Caco-2 (cell line): ENCODE data around the gene RASL10B. TPM values are rescaled to one million over a fixed set of nuclear protein-coding genes. Genes with fewer than 3 reads are reported as not detected.

Experiments
- BruUV-seq: library from RNA; stranded (reverse); fragments of 400-500 nt; replicated peaks from 2 replicates; lab custom pipeline; 2021; lab: Mats Ljungman, UMichigan
- CTCF ChIA-PET: fragments of 300-600 bp; sonication (Branson Sonifier 250); formaldehyde crosslinking; loops from one replicate; lab custom pipeline; 2022; ENCODE audit warnings: antibody characterized with exemption; lab: Charles Lee
- POLR2A ChIA-PET: fragments of 300-600 bp; sonication (Branson Sonifier 250); formaldehyde crosslinking; loops from one replicate; lab custom pipeline; 2022; ENCODE audit warnings: antibody characterized with exemption; lab: Charles Lee
- DNase-seq, 2 experiments: peaks; one replicate each; pipeline versions ENCODE4 v3.0.0 to v3.0.0-alpha.2; 2020 to 2022
- H3K27me3 ChIP-seq: replicated peaks from 2 replicates; pipeline ENCODE4 v1.6.0; 2011; ENCODE audit warnings: low read length; ENCODE audit not compliant: control insufficient read depth, insufficient read depth
- H3K36me3 ChIP-seq: 2 replicates; pipeline ENCODE4 v1.5.1; 2011; ENCODE audit warnings: low read length; ENCODE audit not compliant: control insufficient read depth, insufficient read depth
- H3K4me1 ChIP-seq: fragments of 250-450 bp; sonication (Bioruptor Pico); 2 replicates; pipeline ENCODE4 v1.5.1; 2020; ENCODE audit warnings: mild to moderate bottlenecking
- H3K4me3 ChIP-seq: 2 replicates; pipeline ENCODE4 v1.5.1; 2011; ENCODE audit warnings: low read depth, mild to moderate bottlenecking, control low read depth, low read length
- H3K9me3 ChIP-seq: fragments of 250-450 bp; sonication (Bioruptor Pico); 2 replicates; pipeline ENCODE4 v1.5.1; 2020; ENCODE audit warnings: mild to moderate bottlenecking, moderate library complexity
- H3K27ac Mint-ChIP-seq: one replicate; pipeline ENCODE4 v1.8.0; 2022; ENCODE audit warnings: mixed read lengths; ENCODE audit not compliant: unreplicated experiment
- H3K27me3 Mint-ChIP-seq: one replicate; pipeline ENCODE4 v1.8.0; 2022; ENCODE audit warnings: mixed read lengths; ENCODE audit not compliant: insufficient read depth, unreplicated experiment
- H3K36me3 Mint-ChIP-seq: one replicate; pipeline ENCODE4 v1.8.0; 2022; ENCODE audit warnings: mild to moderate bottlenecking, mixed read lengths; ENCODE audit not compliant: insufficient read depth, unreplicated experiment
- H3K4me1 Mint-ChIP-seq: one replicate; pipeline ENCODE4 v1.8.0; 2022; ENCODE audit warnings: low read depth, mixed read lengths; ENCODE audit not compliant: unreplicated experiment
- H3K4me3 Mint-ChIP-seq: one replicate; pipeline ENCODE4 v1.8.0; 2022; ENCODE audit warnings: mild to moderate bottlenecking, moderate library complexity, mixed read lengths; ENCODE audit not compliant: unreplicated experiment
- H3K9me3 Mint-ChIP-seq: one replicate; pipeline ENCODE4 v1.8.0; 2022; ENCODE audit warnings: mixed read lengths; ENCODE audit not compliant: unreplicated experiment
- CTCF ChIP-seq, 2 experiments: fragments of 200-600 bp in 1 of 2; IDR thresholded peaks; 1 replicate in 1 of 2; 2 replicates in 1 of 2; pipeline versions ENCODE4 v1.5.1 to v1.8.0; 2011 to 2022; ENCODE audit warnings: antibody characterized with exemption in 1 of 2, control low read depth in 1 of 2, inconsistent platforms in 1 of 2, low read depth in 1 of 2, low read length in 1 of 2, mild to moderate bottlenecking in 1 of 2, moderate library complexity in 1 of 2; ENCODE audit not compliant: insufficient read depth in 1 of 2, severe bottlenecking in 1 of 2, unreplicated experiment in 1 of 2
- intact Hi-C: fragments of 100-400 bp; cut with micrococcal nuclease; formaldehyde crosslinking; loops from one replicate; pipeline ENCODE4 v1.10.0; 2022; ENCODE audit not compliant: unreplicated experiment
- total RNA-seq: library from RNA; stranded (reverse); gene quantifications from 2 replicates; pipeline ENCODE4 v1.2.3, GENCODE V29; 2022

RASL10B gene
- total RNA-seq, 1 experiment from 2014 or later: 13.3 TPM

- Histone ChIP-seq H3K27me3 (no peaks in the 10 kb centered on the region), H3K4me3 (no peak within 1 kb of the TSS), H3K4me1 (0 out of 2 replicates have a peak, but pooled peaks cover 4% of the 10 kb centered on the region), H3K9me3 (no peaks in the 10 kb centered on the region), H3K36me3 (no peaks in the 10 kb centered on the region)
- intact Hi-C loops: no loop called here
- no peak for TF ChIP-seq CTCF (IDR thresholded peaks at IDR 0.05; ENCODE audit: insufficient read depth in 1 of 2, low read depth in 1 of 2, low read length in 1 of 2, severe bottlenecking in 1 of 2, unreplicated experiment in 1 of 2)
- no peak for DNase-seq
- Mint-ChIP-seq H3K4me1 (peaks cover 6% of the 10 kb centered on the region), H3K36me3 (no peaks in the 10 kb centered on the region), H3K27ac (no peak within 1 kb of the TSS), H3K9me3 (no peaks in the 10 kb centered on the region), H3K27me3 (peaks cover 6% of the 10 kb centered on the region), H3K4me3 (no peak within 1 kb of the TSS)
- BruUV-seq: no TSS peak
- ChIA-PET POLR2A (no interaction called here), CTCF (interaction anchor here (1.4 kb wide), 1 partner anchor 11 kb away, joined by 5 read pairs; no protein-coding TSS in a partner anchor)
Observed at GRCh38 chr17:35752945-35753764, 21.7 kb downstream of the RASL10B start, which contains the start of gene GAS2L2. Gene GAS2L2 (minus strand): TSS chr17:35753239. CDS start chr17:35752850, 389 bp downstream.

DNA sequence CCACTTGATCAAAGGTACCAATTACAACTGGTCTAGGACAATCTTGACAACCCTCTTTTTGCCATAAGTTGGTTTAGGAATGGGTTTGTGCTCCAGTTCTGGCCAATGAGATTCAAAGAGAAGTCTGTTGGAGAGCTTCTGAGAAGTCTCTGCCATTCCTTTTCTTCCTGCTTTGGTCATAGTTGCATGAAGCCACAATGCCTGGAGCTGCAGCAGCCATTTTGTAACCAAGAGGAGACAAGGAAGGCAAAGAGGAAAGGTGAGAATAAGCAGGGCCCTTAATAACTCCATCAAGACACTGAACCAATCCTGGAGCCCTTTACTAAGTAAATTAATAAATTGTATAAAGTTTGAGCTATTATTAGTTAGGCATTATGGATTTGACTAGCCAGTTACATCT lies 25.8 kb downstream of the RASL10B start:
- Histone ChIP-seq H3K4me1 (peaks cover 9% of the 10 kb centered on the region), H3K9me3 (no peaks in the 10 kb centered on the region), H3K4me3 (no peak overlapping the region), H3K36me3 (no peaks in the 10 kb centered on the region), H3K27me3 (no peaks in the 10 kb centered on the region)
- no peak for DNase-seq
- ChIA-PET POLR2A (no interaction called here), CTCF (no interaction called here)
- BruUV-seq: no TSS peak
- H3K36me3 Mint-ChIP-seq: no peaks in the 10 kb centered on the region
- no peaks in the 10 kb centered on the region for H3K27me3 Mint-ChIP-seq
- H3K27ac Mint-ChIP-seq: no peak overlapping the region
- H3K4me3 Mint-ChIP-seq: no peak overlapping the region
- H3K4me1 Mint-ChIP-seq: peaks cover 14% of the 10 kb centered on the region
- H3K9me3 Mint-ChIP-seq: peaks cover 6% of the 10 kb centered on the region
- no peak for TF ChIP-seq CTCF (IDR thresholded peaks at IDR 0.05; ENCODE audit: insufficient read depth in 1 of 2, low read depth in 1 of 2, low read length in 1 of 2, severe bottlenecking in 1 of 2, unreplicated experiment in 1 of 2)
- intact Hi-C loops: no loop called here

GRCh38 chr17:35760587-35760986 lies 29.1 kb downstream of the RASL10B start, which contains the start of gene C17orf50:
Gene C17orf50 (plus strand): TSS chr17:35760887. CDS start chr17:35760942, 55 bp downstream.
- intact Hi-C loops: no loop called here
- Mint-ChIP-seq H3K27me3 (no peaks in the 10 kb centered on the region), H3K9me3 (peaks cover 6% of the 10 kb centered on the region), H3K27ac (peak within 1 kb of the TSS; percentile 33), H3K4me1 (peaks cover 9% of the 10 kb centered on the region), H3K4me3 (peak within 1 kb of the TSS; percentile 4), H3K36me3 (no peaks in the 10 kb centered on the region)
- BruUV-seq: no TSS peak
- ChIA-PET CTCF (interaction anchor here (0.6 kb wide), 1 partner anchor 205 kb away, joined by 4 read pairs; no protein-coding TSS in a partner anchor), POLR2A (no interaction called here)
- TF ChIP-seq CTCF (IDR thresholded peaks at IDR 0.05; ENCODE audit: insufficient read depth in 1 of 2, low read depth in 1 of 2, low read length in 1 of 2, severe bottlenecking in 1 of 2, unreplicated experiment in 1 of 2): no peak
- H3K4me1 ChIP-seq: peaks cover 15% of the 10 kb centered on the region
- H3K36me3 ChIP-seq: no peaks in the 10 kb centered on the region
- no peak within 1 kb of the TSS for H3K4me3 ChIP-seq
- H3K27me3 ChIP-seq: no peaks in the 10 kb centered on the region
- no peaks in the 10 kb centered on the region for H3K9me3 ChIP-seq
- no peak for DNase-seq
